ENCODE measurements around the gene MEGF11. TPM values are rescaled to one million over a fixed set of nuclear protein-coding genes. Genes with fewer than 3 reads are reported as not detected.
A peak's percentile ranks its signal among the peaks of the same experiment; 100 is the strongest.

MEGF11 gene
- total and polyA plus RNA-seq, 8 donors: 0.05 to 0.92 (median 0.14) TPM; not detected in 4

- Histone ChIP-seq H3K4me3 (no peak overlapping the region), H3K9me3 (no peaks in the 10 kb centered on the region), H3K4me1 (peaks cover 3 to 18% (median 15%) of the 10 kb centered on the region in 4 donors), H3K27ac (no peak overlapping the region), H3K27me3 (no peaks in the 10 kb centered on the region), H3K36me3 (peaks cover 0 to 16% (median 11%) of the 10 kb centered on the region in 4 donors)
- 88 to 97% (median 96%) methylated on average over 2 to 4 of the region's 4 CpGs for WGBS, 5 donors
- TF ChIP-seq POLR2A (IDR thresholded peaks at IDR 0.05) (no peak), EP300 (IDR thresholded peaks at IDR 0.05) (no peak), CTCF (IDR thresholded peaks at IDR 0.05) (no peak), POLR2AphosphoS5 (IDR thresholded peaks at IDR 0.05) (no peak)
- intact Hi-C loops (cut with DNase I; ENCODE audit: low total_unique reads): no loop called here
- no peak for DNase-seq
Observed at GRCh38 chr15:65917936-65918335, 335.6 kb downstream of the MEGF11 start.

- no peak for DNase-seq
- H3K4me1 ChIP-seq: peaks cover 3 to 18% (median 15%) of the 10 kb centered on the region in 4 donors
- H3K9me3 ChIP-seq: no peaks in the 10 kb centered on the region
- H3K27ac ChIP-seq: no peak overlapping the region
- intact Hi-C loops (cut with DNase I; ENCODE audit: low total_unique reads): no loop called here
- H3K27me3 ChIP-seq: no peaks in the 10 kb centered on the region
- H3K36me3 ChIP-seq: peaks cover 0 to 20% (median 17%) of the 10 kb centered on the region in 4 donors
- H3K4me3 ChIP-seq: no peak overlapping the region
- no peak for TF ChIP-seq CTCF (IDR thresholded peaks at IDR 0.05)
- WGBS, 5 donors: 70 to 80% (median 78%) methylated on average over 3 of the region's 3 CpGs
Observed at GRCh38 chr15:65917407-65917756, 336.2 kb downstream of the MEGF11 start.

GRCh38 chr15:65916664-65917406 is 336.7 kb downstream of the MEGF11 start:
- H3K36me3 ChIP-seq: peaks cover 0 to 25% (median 22%) of the 10 kb centered on the region in 4 donors
- H3K9me3 ChIP-seq: no peaks in the 10 kb centered on the region
- DNase-seq: peak; percentile 71 to 86
- intact Hi-C loops (cut with DNase I; ENCODE audit: low total_unique reads): no loop called here
- no peaks in the 10 kb centered on the region for H3K27me3 ChIP-seq
- H3K4me1 ChIP-seq: peaks cover 3 to 18% (median 15%) of the 10 kb centered on the region in 4 donors
- peak overlapping the region in 2 of 4 donors; percentile 9 to 21 for H3K4me3 ChIP-seq
- TF ChIP-seq EP300 (IDR thresholded peaks at IDR 0.05) (no peak), POLR2A (IDR thresholded peaks at IDR 0.05) (no peak), CTCF (IDR thresholded peaks at IDR 0.05) (peak in 5 of 7 experiments; percentile 50 to 69 (median 64)), POLR2AphosphoS5 (IDR thresholded peaks at IDR 0.05) (no peak)
- 22 to 40% (median 32%) methylated on average over 13 to 16 of the region's 16 CpGs for WGBS, 5 donors
- no peak overlapping the region for H3K27ac ChIP-seq

GRCh38 chr15:65916041-65916663 is 337.4 kb downstream of the MEGF11 start:
- no peak for DNase-seq
- no peaks in the 10 kb centered on the region for H3K27me3 ChIP-seq
- H3K4me1 ChIP-seq: peaks cover 3 to 18% (median 15%) of the 10 kb centered on the region in 4 donors
- 47 to 75% (median 63%) methylated on average over 4 to 7 of the region's 7 CpGs for WGBS, 5 donors
- H3K4me3 ChIP-seq: no peak overlapping the region
- intact Hi-C loops (cut with DNase I; ENCODE audit: low total_unique reads): no loop called here
- H3K27ac ChIP-seq: no peak overlapping the region
- peaks cover 0 to 32% (median 29%) of the 10 kb centered on the region in 4 donors for H3K36me3 ChIP-seq
- H3K9me3 ChIP-seq: no peaks in the 10 kb centered on the region
- TF ChIP-seq EP300 (IDR thresholded peaks at IDR 0.05) (no peak), POLR2AphosphoS5 (IDR thresholded peaks at IDR 0.05) (no peak), POLR2A (IDR thresholded peaks at IDR 0.05) (no peak), CTCF (IDR thresholded peaks at IDR 0.05) (no peak)
